Cardiac fibroblast (primary cell): ENCODE results near the gene RAB3GAP1.

Experiments used
- DNase-seq, 2 donors: peaks; one replicate each; pipeline versions ENCODE4 v3.0.0 to v3.0.0-alpha.2; 2010; ENCODE audit warnings: low read depth in 2 of 2
- H3K4me3 ChIP-seq, 2 donors: replicated peaks in 1 of 2; 1 replicate in 1 of 2; 2 replicates in 1 of 2; pipeline ENCODE4 v1.5.1; 2011; ENCODE audit warnings: low read depth in 2 of 2, low read length in 2 of 2, mild to moderate bottlenecking in 2 of 2, moderate library complexity in 1 of 2
- CTCF ChIP-seq: IDR thresholded peaks from one replicate; pipeline ENCODE4 v1.5.1; 2011; ENCODE audit warnings: low read depth, mild to moderate bottlenecking, low read length, inconsistent platforms

The RAB3GAP1 gene

GRCh38 chr2:135124924-135125886, 73.1 kb downstream of the RAB3GAP1 start:
- TF ChIP-seq CTCF, result no peak
- peak in 1 of 2 donors; percentile 43 for DNase-seq
- H3K4me3 ChIP-seq, result no peak overlapping the region

- DNase-seq, result no peak
- H3K4me3 ChIP-seq, result no peak overlapping the region
- TF ChIP-seq CTCF, result no peak
These were observed 73.8 kb downstream of the RAB3GAP1 start for GRCh38 chr2:135125940-135126339.

- no peak overlapping the region for H3K4me3 ChIP-seq
- TF ChIP-seq CTCF, result no peak
- no peak for DNase-seq
These were observed 78.7 kb downstream of the RAB3GAP1 start for GRCh38 chr2:135130751-135131150.

- no peak overlapping the region for H3K4me3 ChIP-seq
- DNase-seq, result peak in 1 of 2 donors; percentile 59
- no peak for TF ChIP-seq CTCF
These were observed 80.2 kb downstream of the RAB3GAP1 start for GRCh38 chr2:135132314-135132713.

GRCh38 chr2:135140606-135141005, 88.5 kb downstream of the RAB3GAP1 start:
- no peak for DNase-seq
- no peak for TF ChIP-seq CTCF

GRCh38 chr2:135142323-135142722, 90.2 kb downstream of the RAB3GAP1 start:
- no peak for DNase-seq
- no peak for TF ChIP-seq CTCF
- no peak overlapping the region for H3K4me3 ChIP-seq

More at GRCh38 chr2:135140606-135141005, 88.5 kb downstream of the RAB3GAP1 start:
- H3K4me3 ChIP-seq, result no peak overlapping the region
